A673 (cell line): ENCODE measurements around the gene EGFL8. TPM values are rescaled to one million over a fixed set of nuclear protein-coding genes. Genes with fewer than 3 reads are reported as not detected.

ENCODE experiments used
- BruUV-seq: library from RNA; stranded (reverse); fragments of 400-500 nt; replicated peaks from 2 replicates; lab custom pipeline; 2021; lab: Mats Ljungman, UMichigan
- CTCF ChIA-PET: fragments of 300-600 bp; sonication (Branson Sonifier 250); formaldehyde crosslinking; loops from one replicate; lab custom pipeline; 2022; ENCODE audit warnings: antibody characterized with exemption; lab: Charles Lee
- POLR2A ChIA-PET: fragments of 300-600 bp; sonication (Branson Sonifier 250); formaldehyde crosslinking; loops from one replicate; lab custom pipeline; 2022; ENCODE audit warnings: antibody characterized with exemption; ENCODE audit not compliant: low non-redundant PET; lab: Charles Lee
- DNase-seq: peaks from one replicate; pipeline ENCODE4 v3.0.0-alpha.2; 2015; ENCODE audit warnings: low spot score
- H3K27ac ChIP-seq: fragments of 200-600 bp; sonication (generic); 2 replicates; pipeline ENCODE4 v1.5.1; 2016; ENCODE audit warnings: mixed run types, low read depth, mild to moderate bottlenecking, mixed read lengths, antibody characterized with exemption, low read length; ENCODE audit not compliant: poor library complexity, severe bottlenecking
- H3K27me3 ChIP-seq: fragments of 200-600 bp; sonication (generic); replicated peaks from 2 replicates; pipeline ENCODE4 v1.6.1; 2017; ENCODE audit warnings: mixed run types, low read depth, mild to moderate bottlenecking, mixed read lengths, antibody characterized with exemption, low read length; ENCODE audit not compliant: insufficient read depth, poor library complexity
- H3K36me3 ChIP-seq: fragments of 200-600 bp; sonication (generic); 2 replicates; pipeline ENCODE4 v1.6.1; 2016; ENCODE audit warnings: mixed run types, mild to moderate bottlenecking, mixed read lengths, antibody characterized with exemption, low read length; ENCODE audit not compliant: insufficient read depth, poor library complexity, severe bottlenecking
- H3K4me1 ChIP-seq: fragments of 200-600 bp; sonication (generic); 2 replicates; pipeline ENCODE4 v1.6.1; 2017; ENCODE audit warnings: mixed run types, mild to moderate bottlenecking, mixed read lengths, antibody characterized with exemption, low read length; ENCODE audit not compliant: insufficient read depth, poor library complexity, severe bottlenecking
- H3K4me3 ChIP-seq: fragments of 200-600 bp; sonication (generic); 2 replicates; pipeline ENCODE4 v1.5.1; 2016; ENCODE audit warnings: low read depth, mixed run types, mild to moderate bottlenecking, mixed read lengths, low read length; ENCODE audit not compliant: poor library complexity, severe bottlenecking
- H3K9me3 ChIP-seq: fragments of 200-600 bp; sonication (generic); 2 replicates; pipeline ENCODE4 v1.6.1; 2016; ENCODE audit warnings: mixed run types, low read depth, mild to moderate bottlenecking, mixed read lengths, antibody characterized with exemption, low read length; ENCODE audit not compliant: poor library complexity, severe bottlenecking
- CTCF ChIP-seq: fragments of 300-800, 200-600 bp; sonication (generic); conservative IDR thresholded peaks from 2 replicates; pipeline ENCODE4 v1.5.1; 2017; ENCODE audit warnings: low read depth, mild to moderate bottlenecking, antibody characterized with exemption, low read length, moderate library complexity, mixed read lengths
- EZH2 ChIP-seq: fragments of 200-600 bp; sonication (generic); IDR thresholded peaks from 2 replicates; pipeline ENCODE4 v1.6.1; 2017; ENCODE audit warnings: borderline replicate concordance, low read depth, mild to moderate bottlenecking, mixed read lengths, antibody characterized with exemption, low read length; ENCODE audit not compliant: poor library complexity, severe bottlenecking
- intact Hi-C: fragments of 100-400 bp; cut with micrococcal nuclease; formaldehyde crosslinking; loops from one replicate; pipeline ENCODE4 v1.10.0; 2022; ENCODE audit not compliant: unreplicated experiment
- total RNA-seq: library from RNA; stranded (reverse); gene quantifications from 2 replicates; pipeline ENCODE4 v1.2.3, GENCODE V29; 2021

The EGFL8 gene
- total RNA-seq, 1 experiment from 2014 or later: 32.4 TPM

- H3K4me1 ChIP-seq: peaks cover 9% of the 10 kb centered on the region
- CTCF ChIA-PET: no interaction called here
- no peaks in the 10 kb centered on the region for H3K27me3 ChIP-seq
- no TSS peak for BruUV-seq
- no peaks in the 10 kb centered on the region for H3K9me3 ChIP-seq
- H3K36me3 ChIP-seq: no peaks in the 10 kb centered on the region
- no peak overlapping the region for H3K27ac ChIP-seq
- POLR2A ChIA-PET: no interaction called here
- no peak overlapping the region for H3K4me3 ChIP-seq
- DNase-seq: peak; percentile 68
- intact Hi-C loops: no loop called here
- TF ChIP-seq CTCF: no peak
- no peak for TF ChIP-seq EZH2
Observed at GRCh38 chr6:32203426-32204267, 39.3 kb downstream of the EGFL8 start.

- H3K4me3 ChIP-seq: no peak overlapping the region
- no peak overlapping the region for H3K27ac ChIP-seq
- no TSS peak for BruUV-seq
- H3K36me3 ChIP-seq: no peaks in the 10 kb centered on the region
- intact Hi-C loops: no loop called here
- DNase-seq: no peak
- TF ChIP-seq EZH2 (no peak), CTCF (no peak)
- no peaks in the 10 kb centered on the region for H3K9me3 ChIP-seq
- H3K4me1 ChIP-seq: peaks cover 9% of the 10 kb centered on the region
- no peaks in the 10 kb centered on the region for H3K27me3 ChIP-seq
- CTCF ChIA-PET: no interaction called here
- POLR2A ChIA-PET: no interaction called here
Observed at GRCh38 chr6:32204268-32204715, 39.9 kb downstream of the EGFL8 start.

- TF ChIP-seq CTCF: no peak
- no peak for TF ChIP-seq EZH2
- Histone ChIP-seq H3K27ac (no peak overlapping the region), H3K4me1 (no peaks in the 10 kb centered on the region), H3K27me3 (no peaks in the 10 kb centered on the region), H3K9me3 (no peaks in the 10 kb centered on the region), H3K36me3 (no peaks in the 10 kb centered on the region), H3K4me3 (no peak overlapping the region)
- ChIA-PET CTCF (no interaction called here), POLR2A (no interaction called here)
- no peak for DNase-seq
- intact Hi-C loops: no loop called here
- no TSS peak for BruUV-seq
Observed at GRCh38 chr6:32208996-32209395, 44.6 kb downstream of the EGFL8 start.
